Esophagus squamous epithelium (tissue), 5 donors: ENCODE results near the gene JAZF1. TPM values are rescaled to one million over a fixed set of nuclear protein-coding genes. Genes with fewer than 3 reads are reported as not detected.
"Not testable (repeated sequence)": the region's sequence is repeated elsewhere in the genome, so short reads cannot be mapped to it uniquely, and the experiment has no call there.

Experiments used
- DNase-seq: peaks from one replicate; lab custom pipeline; 2025; lab: John Stamatoyannopoulos, UW
- H3K27ac ChIP-seq, 4 donors: fragments of 200-600 bp; sonication (generic); one replicate each; pipeline ENCODE4 v1.5.1; 2016 to 2019; ENCODE audit warnings: mild to moderate bottlenecking in 1 of 4
- H3K27me3 ChIP-seq, 4 donors: fragments of 200-600 bp; sonication (generic); 1 replicate in 3 of 4; 2 replicates in 1 of 4; pipeline versions ENCODE4 v1.5.1 to v1.6.0; 2017 to 2021; ENCODE audit warnings: antibody characterized with exemption in 1 of 4
- H3K36me3 ChIP-seq, 3 donors: fragments of 200-600 bp; sonication (generic); one replicate each; pipeline ENCODE4 v1.5.1; 2016 to 2019
- H3K4me1 ChIP-seq, 3 donors: fragments of 200-600 bp; sonication (generic); one replicate each; pipeline ENCODE4 v1.5.1; 2017 to 2019
- H3K4me3 ChIP-seq, 4 donors: fragments of 200-600 bp; sonication (generic); 1 replicate in 3 of 4; 2 replicates in 1 of 4; pipeline ENCODE4 v1.5.1; 2016 to 2019; ENCODE audit warnings: mild to moderate bottlenecking in 2 of 4, moderate library complexity in 1 of 4
- H3K9me3 ChIP-seq, 3 donors: fragments of 200-600 bp; sonication (generic); one replicate each; pipeline ENCODE4 v1.5.1; 2016 to 2019
- CTCF ChIP-seq, 6 experiments: fragments of 450-650 bp in 4 of 6; fragments of 200-600 bp in 2 of 6; sonication (generic) in 2 of 6; IDR thresholded peaks; one replicate each; pipeline ENCODE4 v1.5.1; 2016 to 2019; ENCODE audit warnings: antibody characterized with exemption in 6 of 6, mild to moderate bottlenecking in 4 of 6, moderate library complexity in 4 of 6
- POLR2A ChIP-seq, 4 donors: fragments of 450-650 bp; IDR thresholded peaks; one replicate each; pipeline ENCODE4 v1.6.1; 2017; ENCODE audit warnings: antibody characterized with exemption in 4 of 4, mild to moderate bottlenecking in 4 of 4, moderate library complexity in 3 of 4
- WGBS, 2 donors: methylation state at CpG; one replicate each; pipeline ENCODE4 v1.1.5; 2018; 5-methylcytosine and 5-hydroxymethylcytosine counted together
- intact Hi-C: fragments of 100-400 bp; cut with DNase I; formaldehyde crosslinking; loops from one replicate; pipeline ENCODE4 v1.15.0; 2022
- total RNA-seq, 4 donors: library from RNA; depleted of rRNA; stranded (reverse); fragments of >200 nt; gene quantifications; one replicate each; pipeline ENCODE4 v1.1.0, GENCODE V29; 2016
- donor health status: DM: yes; HTN: yes; CAD: no.

Gene JAZF1
- total RNA-seq, 4 donors from 2014 or later = 1.3 to 8.6 (median 2.0) TPM

GRCh38 chr7:27866256-27866655 lies 314.3 kb downstream of the JAZF1 start:
- intact Hi-C loops = no loop called here
- no peaks in the 10 kb centered on the region for H3K36me3 ChIP-seq
- 38 to 46% methylated on average over 2 of the region's 2 CpGs for WGBS, 2 donors

GRCh38 chr7:27863880-27864279 lies 316.7 kb downstream of the JAZF1 start:
- Histone ChIP-seq H3K4me3 (no peak overlapping the region), H3K4me1 (no peaks in the 10 kb centered on the region), H3K27ac (no peak overlapping the region), H3K36me3 (no peaks in the 10 kb centered on the region), H3K27me3 (no peaks in the 10 kb centered on the region), H3K9me3 (no peaks in the 10 kb centered on the region)
- 83 to 88% methylated on average over 3 to 10 of the region's 11 CpGs for WGBS, 2 donors
- no peak for TF ChIP-seq CTCF (IDR thresholded peaks at IDR 0.05)
- no peak for TF ChIP-seq POLR2A (IDR thresholded peaks at IDR 0.05)
- intact Hi-C loops = no loop called here
- DNase-seq = no peak

More at GRCh38 chr7:27866256-27866655, 314.3 kb downstream of the JAZF1 start:
- Histone ChIP-seq H3K27me3 (no peaks in the 10 kb centered on the region), H3K9me3 (no peaks in the 10 kb centered on the region), H3K4me3 (no peak overlapping the region), H3K4me1 (no peaks in the 10 kb centered on the region), H3K27ac (no peak overlapping the region)
- no peak for TF ChIP-seq POLR2A (IDR thresholded peaks at IDR 0.05)
- TF ChIP-seq CTCF (IDR thresholded peaks at IDR 0.05) = no peak
- no peak for DNase-seq

- H3K27me3 ChIP-seq = no peaks in the 10 kb centered on the region
- H3K27ac ChIP-seq = no peak overlapping the region
- intact Hi-C loops = no loop called here
- H3K4me1 ChIP-seq = no peaks in the 10 kb centered on the region
- H3K9me3 ChIP-seq = no peaks in the 10 kb centered on the region
- no peak overlapping the region for H3K4me3 ChIP-seq
- 76 to 82% methylated on average over 3 of the region's 3 CpGs for WGBS, 2 donors
- TF ChIP-seq POLR2A (IDR thresholded peaks at IDR 0.05) (no peak), CTCF (IDR thresholded peaks at IDR 0.05) (no peak)
- H3K36me3 ChIP-seq = no peaks in the 10 kb centered on the region
- DNase-seq = no peak
Observed at GRCh38 chr7:27861747-27862146, 318.8 kb downstream of the JAZF1 start.

- no peak for TF ChIP-seq POLR2A (IDR thresholded peaks at IDR 0.05)
- no peak for TF ChIP-seq CTCF (IDR thresholded peaks at IDR 0.05)
- no peaks in the 10 kb centered on the region for H3K4me1 ChIP-seq
Observed at GRCh38 chr7:27860800-27861199, 319.8 kb downstream of the JAZF1 start.

GRCh38 chr7:27856703-27857485 lies 323.7 kb downstream of the JAZF1 start:
- H3K4me1 ChIP-seq, intact Hi-C loops, H3K36me3 ChIP-seq, H3K27me3 ChIP-seq, H3K4me3 ChIP-seq, H3K27ac ChIP-seq, DNase-seq, H3K9me3 ChIP-seq: not testable (repeated sequence)
- WGBS, 2 donors = no CpG with 5 or more reads among the region's 28 CpGs

More at GRCh38 chr7:27860800-27861199, 319.8 kb downstream of the JAZF1 start:
- 83 to 90% methylated on average over 5 to 6 of the region's 6 CpGs for WGBS, 2 donors
- DNase-seq = no peak
- Histone ChIP-seq H3K27me3 (no peaks in the 10 kb centered on the region), H3K27ac (no peak overlapping the region), H3K4me3 (no peak overlapping the region), H3K9me3 (no peaks in the 10 kb centered on the region), H3K36me3 (no peaks in the 10 kb centered on the region)
- intact Hi-C loops = no loop called here
